ENCODE measurements around the gene ARL16.
"Not testable (repeated sequence)": the region's sequence is repeated elsewhere in the genome, so short reads cannot be mapped to it uniquely, and the experiment has no call there.

Gene ARL16

GRCh38 chr17:81695211-81695610 is 11.6 kb upstream of the ARL16 start:
- DNase-seq, result no peak

- DNase-seq, result no peak
Observed at GRCh38 chr17:81694810-81695209, 11.2 kb upstream of the ARL16 start.

- no peak for DNase-seq
Observed at GRCh38 chr17:81693509-81694210, 10.1 kb upstream of the ARL16 start.

DNA sequence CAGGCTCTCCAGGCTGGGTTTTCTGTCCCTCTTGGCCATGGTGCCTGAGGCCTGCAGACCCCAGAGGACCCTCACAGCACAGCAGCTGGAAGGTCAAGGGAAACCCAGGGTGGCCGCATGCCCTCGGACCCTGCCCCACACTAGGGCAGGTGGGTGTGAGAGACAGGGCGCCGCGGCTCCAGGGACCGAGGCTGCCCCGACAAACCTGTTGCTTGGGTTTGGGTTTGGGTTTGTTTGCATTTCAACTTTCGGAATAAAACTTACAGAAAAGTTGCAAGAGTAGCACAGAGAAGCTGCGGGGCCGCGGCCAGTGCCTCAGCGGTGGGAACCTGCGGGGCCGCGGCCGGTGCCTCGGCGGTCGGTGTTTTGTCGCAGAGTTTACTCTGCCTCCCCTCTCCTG is 8.0 kb upstream of the ARL16 start:
- no peak for DNase-seq

DNA sequence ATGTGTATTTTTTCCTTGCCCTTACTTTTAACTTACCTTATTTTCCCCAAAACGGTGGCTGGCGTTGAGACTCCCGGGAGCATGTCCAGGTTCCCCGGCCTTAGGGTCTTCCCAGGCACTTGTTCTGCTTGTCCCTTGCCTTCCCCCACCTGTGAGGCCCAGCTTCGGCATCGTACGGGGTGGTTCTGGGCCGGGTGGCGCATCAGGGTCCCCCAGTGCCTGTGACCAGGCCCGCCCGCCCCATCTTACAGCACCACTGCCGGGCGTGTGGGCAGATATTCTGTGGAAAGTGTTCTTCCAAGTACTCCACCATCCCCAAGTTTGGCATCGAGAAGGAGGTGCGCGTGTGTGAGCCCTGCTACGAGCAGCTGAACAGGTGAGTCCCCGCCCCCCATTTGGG is 7.6 kb upstream of the ARL16 start:
- DNase-seq, result no peak

DNA sequence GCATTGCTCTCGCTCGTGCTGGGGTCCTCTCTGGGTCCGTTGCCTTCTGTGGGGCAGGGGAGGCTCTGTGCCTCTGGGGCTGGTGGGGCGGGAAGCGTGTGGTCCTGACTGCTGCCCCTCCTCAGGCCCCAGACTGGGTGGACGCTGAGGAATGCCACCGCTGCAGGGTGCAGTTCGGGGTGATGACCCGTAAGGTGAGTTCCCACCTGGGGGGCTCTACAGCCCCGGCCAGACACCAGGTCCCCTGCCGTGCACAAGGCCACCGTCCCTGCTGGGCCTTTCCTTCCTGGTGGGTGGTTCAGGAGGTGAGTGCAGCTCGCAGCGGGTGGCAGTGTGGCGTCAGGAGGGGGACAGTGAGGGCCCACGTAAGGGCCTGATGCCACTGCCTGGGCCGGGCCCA is 7.0 kb upstream of the ARL16 start:
- no peak for DNase-seq

GRCh38 chr17:81690066-81690465 is 6.5 kb upstream of the ARL16 start:
- DNase-seq, result no peak

DNA sequence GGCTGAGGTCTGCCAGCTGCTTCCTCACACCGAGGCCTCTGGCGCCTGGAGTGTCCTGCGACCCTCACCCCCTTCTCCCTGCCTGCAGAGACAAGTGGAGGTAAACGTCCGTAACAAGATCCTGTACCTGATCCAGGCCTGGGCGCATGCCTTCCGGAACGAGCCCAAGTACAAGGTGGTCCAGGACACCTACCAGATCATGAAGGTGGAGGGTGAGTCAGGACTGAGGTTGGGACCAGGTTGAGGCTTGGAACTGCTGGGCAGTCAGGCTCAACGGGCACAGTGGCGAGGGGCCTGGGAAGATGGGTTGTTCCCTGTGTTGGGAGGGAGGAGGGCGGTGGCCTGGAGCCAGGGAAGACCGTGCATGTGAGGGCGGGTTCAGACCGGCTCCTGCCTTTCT is 5.0 kb upstream of the ARL16 start:
- no peak for DNase-seq

- DNase-seq, result no peak
Observed at GRCh38 chr17:81687770-81688541, 4.4 kb upstream of the ARL16 start.

DNA sequence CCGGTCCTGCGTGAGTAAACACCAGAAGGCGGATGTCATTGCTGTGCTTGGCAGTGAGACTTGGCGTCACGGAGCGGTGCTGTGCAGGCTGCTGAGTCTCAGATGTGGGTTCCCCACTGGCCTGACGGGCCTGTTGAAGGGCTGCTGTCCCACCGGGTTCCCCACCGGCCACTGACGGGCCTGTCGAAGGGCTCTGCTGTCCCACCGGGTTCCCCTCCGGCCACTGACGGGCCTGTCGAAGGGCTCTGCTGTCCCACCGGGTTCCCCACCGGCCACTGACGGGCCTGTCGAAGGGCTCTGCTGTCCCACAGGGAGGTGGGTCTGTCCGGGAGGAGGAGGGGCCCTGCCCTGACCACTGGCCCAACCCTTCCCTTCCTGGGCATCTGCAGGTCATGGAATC is 3.0 kb upstream of the ARL16 start:
- no peak for DNase-seq

GRCh38 chr17:81685108-81685507 is 1.5 kb upstream of the ARL16 start:
- DNase-seq, result peak in 2 of 4 experiments; percentile 21 to 32

DNA sequence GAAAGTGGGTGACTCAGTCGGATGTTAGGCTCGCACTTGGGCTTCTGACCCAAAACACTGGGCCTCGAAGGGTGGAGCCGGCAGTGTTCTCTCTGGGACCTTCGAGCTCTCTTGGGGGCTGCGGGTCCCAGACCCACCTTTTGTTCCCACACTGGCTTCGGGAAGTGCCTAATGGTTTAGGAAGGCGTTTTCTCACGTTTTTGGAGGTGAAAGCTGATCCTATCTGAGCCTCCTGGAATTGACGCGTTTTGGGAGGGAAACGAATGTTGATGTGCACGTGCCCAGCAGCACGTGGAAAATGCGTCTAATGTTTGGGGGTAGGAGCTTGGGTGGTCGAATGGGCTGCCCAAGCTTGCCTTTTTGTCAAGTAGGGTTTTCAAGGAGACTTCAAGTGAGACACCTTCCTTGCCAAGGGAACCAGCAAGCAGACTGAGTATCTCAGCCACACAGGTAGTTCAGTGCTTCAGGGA is 880 bp upstream of the ARL16 start:
- DNase-seq, result no peak

DNA sequence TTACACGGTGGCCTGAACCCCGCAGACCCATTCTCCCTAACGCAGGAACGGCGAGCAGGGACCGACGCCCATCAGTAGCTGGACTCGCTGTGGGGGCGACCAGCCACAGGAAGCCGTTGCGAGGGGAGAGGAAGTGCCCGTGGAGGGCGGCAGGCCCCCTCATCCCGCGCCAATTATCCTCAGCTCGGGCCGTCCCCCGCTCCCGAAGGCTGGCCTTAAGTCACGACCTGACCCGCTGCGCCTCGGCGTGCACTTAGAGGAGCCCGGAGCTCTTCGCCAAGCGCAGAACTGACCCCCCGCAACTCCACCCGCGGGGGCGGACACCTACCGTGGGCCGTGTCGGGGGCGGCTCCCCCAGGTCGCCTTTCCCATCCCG is 401 bp downstream of the ARL16 start:
- no peak for DNase-seq

DNA sequence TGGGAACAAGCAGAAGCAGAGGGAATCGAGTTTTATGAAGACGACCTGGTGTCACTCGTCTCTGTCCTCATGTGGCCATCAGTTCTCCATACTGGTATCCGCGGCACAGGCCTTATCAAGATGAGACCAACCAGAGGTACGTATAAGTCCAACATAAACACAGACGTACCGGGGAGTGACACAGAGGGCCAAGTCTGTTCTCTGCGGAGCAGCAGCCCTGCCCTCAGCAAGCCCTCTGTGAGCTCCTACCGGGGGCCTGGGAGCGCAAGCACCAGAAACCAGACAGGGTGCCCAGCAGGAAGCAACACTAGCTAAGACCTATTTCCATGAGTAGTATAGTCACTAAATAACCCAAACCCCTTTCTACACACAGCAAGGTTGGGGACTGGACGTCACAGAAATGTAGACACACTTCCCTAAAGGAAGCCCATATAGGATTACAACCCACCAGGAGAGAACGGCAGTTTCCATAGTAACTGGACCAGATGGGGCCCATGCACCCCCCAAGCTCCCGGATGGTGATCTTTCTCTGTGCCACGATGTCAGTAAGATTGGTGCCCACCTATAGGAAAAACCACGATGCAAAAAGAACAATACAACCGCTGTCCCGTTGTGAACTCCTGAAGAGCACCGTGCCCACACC is 911 bp downstream of the ARL16 start:
- DNase-seq, result no peak

DNA sequence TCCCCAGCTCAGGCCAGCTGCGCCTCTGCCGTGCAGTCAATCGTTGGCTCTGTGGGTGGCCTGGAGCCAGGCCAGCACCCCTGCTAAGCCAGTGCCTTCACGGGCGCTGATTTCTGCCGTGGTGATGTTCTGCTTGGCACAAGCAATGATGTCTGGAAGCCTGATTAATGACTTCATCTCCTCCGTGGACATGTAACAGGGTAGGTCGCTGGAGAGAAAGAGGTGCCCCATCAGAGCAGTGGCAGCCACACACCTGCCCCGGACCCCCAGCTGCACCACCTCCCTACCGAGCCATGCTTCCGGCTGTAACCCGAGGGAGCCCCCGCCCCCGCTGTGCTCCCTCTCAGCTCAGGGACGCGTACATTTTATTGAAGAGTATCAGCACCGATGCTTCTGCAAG is 1.9 kb downstream of the ARL16 start:
- no peak for DNase-seq

DNA sequence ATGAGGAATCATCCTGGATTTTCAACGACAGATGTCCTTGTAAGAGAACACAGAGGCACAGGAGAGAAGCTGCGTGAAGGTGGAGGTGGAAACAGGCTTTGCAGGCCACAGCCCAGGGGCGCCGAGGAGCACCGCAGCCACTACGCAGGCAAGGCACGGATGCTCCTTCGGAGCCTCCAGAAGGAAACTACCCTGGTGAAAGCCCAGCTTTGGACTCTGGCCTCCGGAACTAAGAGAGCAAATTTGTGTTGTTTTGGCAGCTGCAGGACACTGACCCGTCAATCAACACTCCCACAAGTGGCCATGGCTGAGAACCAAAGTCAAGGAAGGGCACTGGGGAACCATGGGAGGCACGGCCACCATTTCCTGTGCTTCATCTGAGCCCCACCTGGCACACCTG is 3.4 kb downstream of the ARL16 start:
- DNase-seq, result no peak

GRCh38 chr17:81676906-81677305 is 6.7 kb downstream of the ARL16 start:
- no peak for DNase-seq

- DNase-seq, result not testable (repeated sequence)
Observed at GRCh38 chr17:81675515-81676221, 7.9 kb downstream of the ARL16 start.

DNA sequence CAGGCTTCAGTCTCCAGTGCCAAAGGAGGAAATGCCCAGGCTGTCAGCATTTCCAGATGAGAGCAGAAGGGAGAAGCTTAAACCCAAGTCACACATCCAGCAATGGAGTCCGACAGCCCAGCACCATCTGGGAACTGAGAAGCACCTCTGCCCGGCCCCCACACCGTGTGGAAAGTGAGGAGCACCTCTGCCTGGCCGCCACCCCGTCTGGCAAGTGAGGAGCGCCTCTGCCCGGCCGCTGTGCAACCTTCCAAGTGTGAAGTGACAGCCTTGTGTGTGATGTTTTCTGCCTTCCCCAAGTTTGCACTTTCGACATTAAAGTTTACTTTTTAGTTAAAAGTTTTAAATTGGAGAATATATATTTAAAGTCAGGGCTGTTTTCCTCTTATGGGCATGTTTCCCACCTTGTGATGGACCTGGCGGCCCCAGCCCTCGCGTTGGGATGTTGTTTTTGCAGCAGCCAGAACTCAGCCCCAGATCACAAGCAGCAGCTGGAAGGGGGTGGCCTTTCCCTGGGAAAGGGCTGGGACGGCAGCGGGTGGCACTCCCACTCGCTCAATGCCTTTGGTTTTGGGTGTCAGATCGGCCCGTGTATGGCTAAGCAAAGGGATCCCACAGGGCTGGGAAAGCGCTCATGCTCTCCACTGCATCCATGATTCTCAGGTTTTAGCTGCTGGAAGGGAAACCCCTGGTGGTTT is 9.9 kb downstream of the ARL16 start:
- DNase-seq, result no peak

GRCh38 chr17:81672954-81673353 is 10.6 kb downstream of the ARL16 start:
- no peak for DNase-seq

DNA sequence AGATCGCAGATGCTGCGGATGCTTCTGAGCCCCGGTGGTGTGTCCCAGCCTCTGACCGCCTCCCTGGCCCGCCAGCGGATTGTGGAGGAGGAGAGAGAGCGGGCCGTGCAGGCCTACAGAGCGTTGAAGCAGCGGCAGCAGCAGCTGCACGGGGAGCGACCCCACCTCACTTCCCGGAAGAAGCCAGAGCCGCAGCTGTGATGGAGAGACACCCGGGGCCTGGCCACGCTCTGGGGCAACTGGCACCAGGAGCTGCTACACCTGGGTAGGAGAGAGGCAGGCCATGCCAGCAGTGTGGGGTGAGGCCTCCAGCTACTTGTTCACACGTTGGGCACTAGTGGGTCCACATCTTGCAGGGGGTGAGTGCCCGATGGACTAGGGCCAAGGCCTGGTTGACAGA is 11.1 kb downstream of the ARL16 start:
- DNase-seq, result no peak

GRCh38 chr17:81667754-81668153 is 15.8 kb downstream of the ARL16 start:
- DNase-seq, result no peak

Measured in activated CD4-positive, CD25-positive, alpha-beta regulatory T cell (primary cell).